GM12878 (cell line): ENCODE data around the gene CCDC187.

Experiments
- SP1 ChIP-seq: IDR thresholded peaks from one replicate; pipeline ENCODE4 v1.6.1; 2011; ENCODE audit warnings: low read depth, low read length
- SPI1 ChIP-seq: IDR thresholded peaks from 2 replicates; pipeline ENCODE4 v1.6.1; 2011; ENCODE audit warnings: low read depth, mild to moderate bottlenecking, low read length, moderate library complexity, borderline replicate concordance; ENCODE audit not compliant: insufficient read depth
- TF ChIP-seq, protein P1 (sequence below), 3 experiments: IDR thresholded peaks in 2 of 3; conservative IDR thresholded peaks in 1 of 3; 2 replicates each; pipeline ENCODE4 v1.5.1; 2011; ENCODE audit warnings: low read depth in 3 of 3, low read length in 3 of 3, mild to moderate bottlenecking in 3 of 3, control low read depth in 2 of 3, moderate library complexity in 2 of 3, inconsistent platforms in 1 of 3, mixed read lengths in 1 of 3; ENCODE audit not compliant: control insufficient read depth in 2 of 3, insufficient read depth in 1 of 3; ENCODE audit errors: extremely low read depth in 1 of 3
- TF ChIP-seq, protein P2 (sequence below): IDR thresholded peaks from 2 replicates; pipeline ENCODE4 v1.6.1; 2012; ENCODE audit warnings: low read length, inconsistent platforms

DNA sequence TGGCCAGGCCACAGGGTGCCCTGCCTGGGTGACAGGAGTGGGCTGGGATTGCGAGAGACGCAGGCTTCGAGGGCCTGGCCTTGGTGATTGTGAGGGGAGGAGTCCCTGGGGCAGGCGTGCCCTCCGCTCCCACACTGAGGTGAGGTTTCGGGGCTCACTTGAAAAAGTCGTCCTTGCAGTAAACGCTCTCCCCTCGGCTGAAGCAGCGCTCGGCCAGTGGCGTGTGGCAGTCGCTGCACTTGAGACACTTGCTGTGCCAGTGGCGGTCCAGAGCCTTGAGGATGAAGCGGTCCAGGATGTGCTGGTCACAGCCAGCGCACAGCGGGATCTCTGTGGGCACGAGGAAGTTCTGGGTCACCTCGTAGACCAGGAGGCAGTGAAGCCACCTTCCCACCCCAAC is 103.5 kb downstream of the CCDC187 start:
- TF ChIP-seq, protein P1, sequence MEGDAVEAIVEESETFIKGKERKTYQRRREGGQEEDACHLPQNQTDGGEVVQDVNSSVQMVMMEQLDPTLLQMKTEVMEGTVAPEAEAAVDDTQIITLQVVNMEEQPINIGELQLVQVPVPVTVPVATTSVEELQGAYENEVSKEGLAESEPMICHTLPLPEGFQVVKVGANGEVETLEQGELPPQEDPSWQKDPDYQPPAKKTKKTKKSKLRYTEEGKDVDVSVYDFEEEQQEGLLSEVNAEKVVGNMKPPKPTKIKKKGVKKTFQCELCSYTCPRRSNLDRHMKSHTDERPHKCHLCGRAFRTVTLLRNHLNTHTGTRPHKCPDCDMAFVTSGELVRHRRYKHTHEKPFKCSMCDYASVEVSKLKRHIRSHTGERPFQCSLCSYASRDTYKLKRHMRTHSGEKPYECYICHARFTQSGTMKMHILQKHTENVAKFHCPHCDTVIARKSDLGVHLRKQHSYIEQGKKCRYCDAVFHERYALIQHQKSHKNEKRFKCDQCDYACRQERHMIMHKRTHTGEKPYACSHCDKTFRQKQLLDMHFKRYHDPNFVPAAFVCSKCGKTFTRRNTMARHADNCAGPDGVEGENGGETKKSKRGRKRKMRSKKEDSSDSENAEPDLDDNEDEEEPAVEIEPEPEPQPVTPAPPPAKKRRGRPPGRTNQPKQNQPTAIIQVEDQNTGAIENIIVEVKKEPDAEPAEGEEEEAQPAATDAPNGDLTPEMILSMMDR (IDR thresholded peaks at IDR 0.05 in 2 of 3, conservative IDR thresholded peaks at IDR 0.05 in 1 of 3; ENCODE audit: control insufficient read depth in 2 of 3, extremely low read depth in 1 of 3, insufficient read depth in 1 of 3, low read depth in 3 of 3, low read length in 3 of 3) = no peak
- TF ChIP-seq, protein P2, sequence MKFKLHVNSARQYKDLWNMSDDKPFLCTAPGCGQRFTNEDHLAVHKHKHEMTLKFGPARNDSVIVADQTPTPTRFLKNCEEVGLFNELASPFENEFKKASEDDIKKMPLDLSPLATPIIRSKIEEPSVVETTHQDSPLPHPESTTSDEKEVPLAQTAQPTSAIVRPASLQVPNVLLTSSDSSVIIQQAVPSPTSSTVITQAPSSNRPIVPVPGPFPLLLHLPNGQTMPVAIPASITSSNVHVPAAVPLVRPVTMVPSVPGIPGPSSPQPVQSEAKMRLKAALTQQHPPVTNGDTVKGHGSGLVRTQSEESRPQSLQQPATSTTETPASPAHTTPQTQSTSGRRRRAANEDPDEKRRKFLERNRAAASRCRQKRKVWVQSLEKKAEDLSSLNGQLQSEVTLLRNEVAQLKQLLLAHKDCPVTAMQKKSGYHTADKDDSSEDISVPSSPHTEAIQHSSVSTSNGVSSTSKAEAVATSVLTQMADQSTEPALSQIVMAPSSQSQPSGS = no peak
- TF ChIP-seq SPI1 = no peak
- TF ChIP-seq SP1 = no peak
